Fibroblast of lung (primary cell): ENCODE data around the gene PIK3C2B. TPM values are rescaled to one million over a fixed set of nuclear protein-coding genes. Genes with fewer than 3 reads are reported as not detected.

ENCODE experiments used
- DNase-seq, 2 donors: peaks; one replicate each; pipeline versions ENCODE4 v3.0.0 to v3.0.0-alpha.2; 2010; ENCODE audit warnings: low read depth in 2 of 2
- H2AFZ ChIP-seq: 2 replicates; pipeline ENCODE4 v1.5.1; 2012; ENCODE audit warnings: low read length, control low read depth, inconsistent platforms
- H3K27ac ChIP-seq: 2 replicates; pipeline ENCODE4 v1.5.1; 2011; ENCODE audit warnings: low read length, control low read depth; ENCODE audit not compliant: insufficient read depth
- H3K27me3 ChIP-seq: 2 replicates; pipeline ENCODE4 v1.5.1; 2011; ENCODE audit warnings: mild to moderate bottlenecking, low read length; ENCODE audit not compliant: control insufficient read depth, insufficient read depth
- H3K36me3 ChIP-seq: 2 replicates; pipeline ENCODE4 v1.5.1; 2011; ENCODE audit warnings: low read length; ENCODE audit not compliant: control insufficient read depth, insufficient read depth
- H3K4me1 ChIP-seq: 2 replicates; pipeline ENCODE4 v1.5.1; 2011; ENCODE audit warnings: low read length; ENCODE audit not compliant: control insufficient read depth, insufficient read depth; ENCODE audit errors: extremely low read depth
- H3K4me2 ChIP-seq: 2 replicates; pipeline ENCODE4 v1.5.1; 2011; ENCODE audit warnings: low read length, control low read depth; ENCODE audit not compliant: insufficient read depth; ENCODE audit errors: extremely low read depth
- H3K4me3 ChIP-seq, 4 experiments: fragments of 200-600 bp in 1 of 4; sonication (generic) in 1 of 4; replicated peaks in 1 of 4; 2 replicates each; pipeline ENCODE4 v1.5.1; 2011 to 2016; ENCODE audit warnings: low read length in 4 of 4, low read depth in 3 of 4, mild to moderate bottlenecking in 3 of 4, control low read depth in 2 of 4, inconsistent platforms in 1 of 4, mixed read lengths in 1 of 4; ENCODE audit not compliant: insufficient read depth in 1 of 4; ENCODE audit errors: control extremely low read depth in 1 of 4
- H3K79me2 ChIP-seq: 2 replicates; pipeline ENCODE4 v1.5.1; 2012; ENCODE audit warnings: mild to moderate bottlenecking, low read length, inconsistent platforms; ENCODE audit not compliant: control insufficient read depth, insufficient read depth
- H3K9ac ChIP-seq: 2 replicates; pipeline ENCODE4 v1.5.1; 2011; ENCODE audit warnings: mild to moderate bottlenecking, low read length, control low read depth; ENCODE audit not compliant: insufficient read depth
- H3K9me3 ChIP-seq: 2 replicates; pipeline ENCODE4 v1.5.1; 2012; ENCODE audit warnings: low read depth, low read length; ENCODE audit not compliant: control insufficient read depth, insufficient read depth
- H4K20me1 ChIP-seq: 2 replicates; pipeline ENCODE4 v1.5.1; 2011; ENCODE audit warnings: low read length; ENCODE audit not compliant: control insufficient read depth, insufficient read depth; ENCODE audit errors: extremely low read depth
- EZH2 ChIP-seq: IDR thresholded peaks from 2 replicates; pipeline ENCODE4 v1.5.1; 2012; ENCODE audit warnings: low read length, control low read depth, mild to moderate bottlenecking; ENCODE audit errors: missing control alignments
- polyA plus RNA-seq, 2 donors: library from polyadenylated mRNA; depleted of rRNA in 1 of 2; stranded (reverse) in 1 of 2; unstranded in 1 of 2; fragments of >200 nt; gene quantifications; 2 replicates each; pipeline ENCODE4 v1.2.1, GENCODE V29; 2011 to 2012; ENCODE audit warnings: missing spikeins in 1 of 2
- total RNA-seq: library from RNA; depleted of rRNA; stranded (reverse); fragments of >200 nt; gene quantifications from 2 replicates; pipeline ENCODE4 v1.2.1, GENCODE V29; 2014
- TF ChIP-seq, protein P1 (sequence below), 2 donors: IDR thresholded peaks in 1 of 2; conservative IDR thresholded peaks in 1 of 2; 1 replicate in 1 of 2; 2 replicates in 1 of 2; pipeline ENCODE4 v1.5.1; 2011 to 2012; ENCODE audit warnings: low read length in 2 of 2, control low read depth in 1 of 2, inconsistent platforms in 1 of 2, low read depth in 1 of 2, mild to moderate bottlenecking in 1 of 2

PIK3C2B gene
- total and polyA plus RNA-seq, 2 donors (not counting 1 experiment from before 2014, with no cell fraction given), result 2.4 to 2.5 TPM

DNA sequence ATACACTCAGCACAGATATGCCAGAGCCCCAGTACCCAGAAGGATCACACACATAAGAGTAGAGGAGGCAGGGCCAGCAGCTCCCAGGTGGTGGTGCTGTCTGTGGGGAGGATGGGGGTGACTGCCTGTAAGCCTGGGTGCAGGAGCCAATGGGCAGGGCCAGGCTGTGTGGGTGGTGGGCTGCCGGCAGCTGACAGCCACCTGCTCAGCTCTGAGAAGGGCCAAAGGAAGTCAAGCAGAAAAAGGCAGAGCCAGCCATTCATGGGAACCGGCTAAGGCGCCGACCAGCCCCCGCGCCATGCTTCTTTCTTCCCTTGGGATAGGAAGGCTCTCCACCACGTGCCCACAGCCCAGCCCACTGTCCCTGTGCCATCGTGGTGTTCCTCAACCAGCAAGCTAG is 14.1 kb downstream of the PIK3C2B start:
- Histone ChIP-seq H3K4me3 (no peak overlapping the region), H2AFZ (no peak overlapping the region), H3K4me2 (no peak overlapping the region), H4K20me1 (no peaks in the 10 kb centered on the region), H3K27me3 (peaks cover 14% of the 10 kb centered on the region), H3K4me1 (no peaks in the 10 kb centered on the region), H3K79me2 (no peaks in the 10 kb centered on the region), H3K36me3 (no peaks in the 10 kb centered on the region), H3K9me3 (no peaks in the 10 kb centered on the region), H3K27ac (no peak overlapping the region), H3K9ac (no peak overlapping the region)
- no peak for DNase-seq
- TF ChIP-seq EZH2, result no peak
- TF ChIP-seq, protein P1, sequence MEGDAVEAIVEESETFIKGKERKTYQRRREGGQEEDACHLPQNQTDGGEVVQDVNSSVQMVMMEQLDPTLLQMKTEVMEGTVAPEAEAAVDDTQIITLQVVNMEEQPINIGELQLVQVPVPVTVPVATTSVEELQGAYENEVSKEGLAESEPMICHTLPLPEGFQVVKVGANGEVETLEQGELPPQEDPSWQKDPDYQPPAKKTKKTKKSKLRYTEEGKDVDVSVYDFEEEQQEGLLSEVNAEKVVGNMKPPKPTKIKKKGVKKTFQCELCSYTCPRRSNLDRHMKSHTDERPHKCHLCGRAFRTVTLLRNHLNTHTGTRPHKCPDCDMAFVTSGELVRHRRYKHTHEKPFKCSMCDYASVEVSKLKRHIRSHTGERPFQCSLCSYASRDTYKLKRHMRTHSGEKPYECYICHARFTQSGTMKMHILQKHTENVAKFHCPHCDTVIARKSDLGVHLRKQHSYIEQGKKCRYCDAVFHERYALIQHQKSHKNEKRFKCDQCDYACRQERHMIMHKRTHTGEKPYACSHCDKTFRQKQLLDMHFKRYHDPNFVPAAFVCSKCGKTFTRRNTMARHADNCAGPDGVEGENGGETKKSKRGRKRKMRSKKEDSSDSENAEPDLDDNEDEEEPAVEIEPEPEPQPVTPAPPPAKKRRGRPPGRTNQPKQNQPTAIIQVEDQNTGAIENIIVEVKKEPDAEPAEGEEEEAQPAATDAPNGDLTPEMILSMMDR (conservative IDR thresholded peaks at IDR 0.05 in 1 of 2, IDR thresholded peaks at IDR 0.05 in 1 of 2; ENCODE audit: low read depth in 1 of 2, low read length in 2 of 2), result no peak

DNA sequence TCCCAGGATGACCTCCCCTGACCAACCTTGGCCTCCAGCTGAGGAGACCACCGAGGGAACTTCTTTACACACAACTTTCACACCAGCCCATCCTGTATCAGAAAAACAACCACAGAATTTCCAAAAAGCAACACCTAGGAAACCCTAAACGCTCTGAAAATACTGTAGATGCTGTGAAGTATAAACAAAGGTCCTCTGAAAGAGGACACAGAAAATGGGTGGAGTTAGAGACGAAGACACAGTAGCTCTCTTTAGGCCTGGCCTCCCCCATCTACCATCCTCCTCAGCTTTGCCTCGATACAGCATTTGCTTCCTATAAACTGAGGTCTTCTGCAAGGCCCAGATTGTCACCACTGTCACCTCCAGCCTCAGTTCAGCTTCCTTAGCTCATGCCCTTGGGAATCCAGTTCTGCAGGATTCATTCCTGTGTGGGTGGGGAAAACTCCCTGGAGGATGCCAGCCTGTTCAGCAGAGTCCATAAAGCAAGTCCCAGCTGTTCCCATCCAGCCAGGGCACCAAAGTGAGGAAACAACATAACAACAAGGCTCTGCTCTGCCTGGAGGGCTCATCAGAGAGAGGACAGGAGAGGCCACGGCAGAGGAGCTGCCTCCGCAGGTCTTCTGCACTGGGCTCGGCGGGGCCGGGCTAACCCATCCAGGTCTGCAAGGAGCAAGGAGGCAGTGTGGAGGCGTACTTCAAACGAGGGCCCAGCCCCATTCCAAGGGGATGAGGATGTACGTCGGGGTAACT is 15.0 kb downstream of the PIK3C2B start:
- Histone ChIP-seq H3K4me1 (no peaks in the 10 kb centered on the region), H3K79me2 (no peaks in the 10 kb centered on the region), H3K27ac (no peak overlapping the region), H3K9ac (no peak overlapping the region), H3K27me3 (peaks cover 18% of the 10 kb centered on the region), H3K9me3 (no peaks in the 10 kb centered on the region), H4K20me1 (no peaks in the 10 kb centered on the region), H3K36me3 (no peaks in the 10 kb centered on the region), H2AFZ (no peak overlapping the region), H3K4me3 (no peak overlapping the region), H3K4me2 (no peak overlapping the region)
- DNase-seq, result no peak
- no peak for TF ChIP-seq EZH2
- TF ChIP-seq, protein P1 (conservative IDR thresholded peaks at IDR 0.05 in 1 of 2, IDR thresholded peaks at IDR 0.05 in 1 of 2; ENCODE audit: low read depth in 1 of 2, low read length in 2 of 2), result no peak

DNA sequence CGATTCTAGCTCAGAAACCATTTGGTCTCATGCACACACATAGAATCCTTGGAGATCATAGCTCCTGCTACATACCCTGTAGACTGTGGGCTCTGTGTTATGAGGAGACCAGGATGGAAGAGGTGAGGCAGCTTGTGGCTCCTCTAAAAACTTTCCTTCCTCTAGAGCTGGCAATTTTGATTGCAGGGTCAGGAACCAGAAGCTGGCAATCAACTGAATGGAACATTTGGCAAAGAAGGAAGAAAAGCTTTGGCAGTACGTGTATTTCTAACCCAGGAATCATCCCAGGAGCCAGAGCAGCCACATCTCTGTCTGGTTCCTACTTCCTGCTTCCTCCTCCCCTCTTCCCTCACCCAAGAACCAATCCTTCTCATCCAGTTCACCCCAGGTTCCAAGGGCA is 15.7 kb downstream of the PIK3C2B start:
- peaks cover 20% of the 10 kb centered on the region for H3K27me3 ChIP-seq

More for the DNA sequence above, 15.7 kb downstream of the PIK3C2B start:
- Histone ChIP-seq H3K4me1 (no peaks in the 10 kb centered on the region), H3K9me3 (no peaks in the 10 kb centered on the region), H3K4me2 (no peak overlapping the region), H2AFZ (no peak overlapping the region), H3K36me3 (no peaks in the 10 kb centered on the region), H4K20me1 (no peaks in the 10 kb centered on the region), H3K9ac (no peak overlapping the region), H3K4me3 (no peak overlapping the region), H3K79me2 (no peaks in the 10 kb centered on the region), H3K27ac (no peak overlapping the region)
- no peak for DNase-seq
- TF ChIP-seq, protein P1 (conservative IDR thresholded peaks at IDR 0.05 in 1 of 2, IDR thresholded peaks at IDR 0.05 in 1 of 2; ENCODE audit: low read depth in 1 of 2, low read length in 2 of 2), result no peak
- TF ChIP-seq EZH2, result no peak
